Neural progenitor cell (in vitro differentiated cells): ENCODE measurements around the gene DTX1. TPM values are rescaled to one million over a fixed set of nuclear protein-coding genes. Genes with fewer than 3 reads are reported as not detected.

Experiments
- DNase-seq: peaks from one replicate; pipeline ENCODE4 v3.0.0-alpha.2; 2016; ENCODE audit warnings: low spot score
- H2AFZ ChIP-seq: fragments of 200-600 bp; sonication (generic); replicated peaks from 2 replicates; pipeline ENCODE4 v1.6.1; 2016; ENCODE audit warnings: antibody characterized with exemption
- H3F3A ChIP-seq: fragments of 200-600 bp; sonication (generic); 2 replicates; pipeline ENCODE4 v1.6.1; 2016; ENCODE audit warnings: antibody characterized with exemption, low read depth
- H3K27ac ChIP-seq: fragments of 200-600 bp; sonication (generic); 2 replicates; pipeline ENCODE4 v1.5.1; 2016; ENCODE audit warnings: mild to moderate bottlenecking
- H3K27me3 ChIP-seq: fragments of 200-600 bp; sonication (generic); 2 replicates; pipeline ENCODE4 v1.6.1; 2016; ENCODE audit warnings: mild to moderate bottlenecking, moderate library complexity
- H3K36me3 ChIP-seq: fragments of 200-600 bp; sonication (generic); 2 replicates; pipeline ENCODE4 v1.5.1; 2016
- H3K4me1 ChIP-seq: fragments of 200-600 bp; sonication (generic); 2 replicates; pipeline ENCODE4 v1.6.1; 2016; ENCODE audit warnings: mixed run types
- H3K4me2 ChIP-seq: fragments of 200-600 bp; sonication (generic); 2 replicates; pipeline ENCODE4 v1.6.1; 2016
- H3K4me3 ChIP-seq: fragments of 200-600 bp; sonication (generic); 2 replicates; pipeline ENCODE4 v1.5.1; 2016
- H3K79me2 ChIP-seq: fragments of 200-600 bp; sonication (generic); 2 replicates; pipeline ENCODE4 v1.6.1; 2016; ENCODE audit warnings: low read depth
- H3K9ac ChIP-seq: fragments of 200-600 bp; sonication (generic); 2 replicates; pipeline ENCODE4 v1.6.1; 2016
- H3K9me3 ChIP-seq: fragments of 200-600 bp; sonication (generic); 2 replicates; pipeline ENCODE4 v1.5.1; 2016; ENCODE audit warnings: low read depth
- H4K20me1 ChIP-seq: fragments of 200-600 bp; sonication (generic); 2 replicates; pipeline ENCODE4 v1.6.1; 2016; ENCODE audit warnings: low read depth
- H3K27ac Mint-ChIP-seq: 3 replicates; pipeline ENCODE4 v1.8.0; 2021; ENCODE audit warnings: mixed read lengths
- H3K27me3 Mint-ChIP-seq: 2 replicates; pipeline ENCODE4 v1.8.0; 2022; ENCODE audit warnings: low read depth, mild to moderate bottlenecking, inconsistent platforms, moderate library complexity, mixed read lengths; ENCODE audit not compliant: insufficient read depth
- H3K36me3 Mint-ChIP-seq: 3 replicates; pipeline ENCODE4 v1.8.0; 2021; ENCODE audit warnings: mixed read lengths
- H3K4me1 Mint-ChIP-seq: 3 replicates; pipeline ENCODE4 v1.8.0; 2021; ENCODE audit warnings: mixed read lengths
- H3K4me3 Mint-ChIP-seq: 3 replicates; pipeline ENCODE4 v1.8.0; 2021; ENCODE audit warnings: mild to moderate bottlenecking, moderate library complexity, mixed read lengths
- H3K9me3 Mint-ChIP-seq: 3 replicates; pipeline ENCODE4 v1.8.0; 2020; ENCODE audit warnings: mixed read lengths
- EZH2 ChIP-seq: fragments of 200-600 bp; sonication (generic); IDR thresholded peaks from 2 replicates; pipeline ENCODE4 v1.6.1; 2017; ENCODE audit warnings: antibody characterized with exemption, mild to moderate bottlenecking, moderate library complexity
- EZH2phosphoT487 ChIP-seq: fragments of 200-600 bp; sonication (generic); IDR thresholded peaks from 2 replicates; pipeline ENCODE4 v1.6.1; 2017; ENCODE audit warnings: antibody characterized with exemption
- total RNA-seq: library from RNA; depleted of rRNA; stranded (reverse); fragments of >200 nt; gene quantifications from 2 replicates; pipeline ENCODE4 v1.2.3, GENCODE V29; 2015; ENCODE audit warnings: low replicate concordance
- TF ChIP-seq, protein P1 (sequence below): fragments of 200-600 bp; sonication (generic); IDR thresholded peaks from 2 replicates; pipeline ENCODE4 v1.5.1; 2017; ENCODE audit warnings: antibody characterized with exemption, mild to moderate bottlenecking

DTX1 gene
- total RNA-seq, 1 donor from 2014 or later: 0.49 TPM

DNA sequence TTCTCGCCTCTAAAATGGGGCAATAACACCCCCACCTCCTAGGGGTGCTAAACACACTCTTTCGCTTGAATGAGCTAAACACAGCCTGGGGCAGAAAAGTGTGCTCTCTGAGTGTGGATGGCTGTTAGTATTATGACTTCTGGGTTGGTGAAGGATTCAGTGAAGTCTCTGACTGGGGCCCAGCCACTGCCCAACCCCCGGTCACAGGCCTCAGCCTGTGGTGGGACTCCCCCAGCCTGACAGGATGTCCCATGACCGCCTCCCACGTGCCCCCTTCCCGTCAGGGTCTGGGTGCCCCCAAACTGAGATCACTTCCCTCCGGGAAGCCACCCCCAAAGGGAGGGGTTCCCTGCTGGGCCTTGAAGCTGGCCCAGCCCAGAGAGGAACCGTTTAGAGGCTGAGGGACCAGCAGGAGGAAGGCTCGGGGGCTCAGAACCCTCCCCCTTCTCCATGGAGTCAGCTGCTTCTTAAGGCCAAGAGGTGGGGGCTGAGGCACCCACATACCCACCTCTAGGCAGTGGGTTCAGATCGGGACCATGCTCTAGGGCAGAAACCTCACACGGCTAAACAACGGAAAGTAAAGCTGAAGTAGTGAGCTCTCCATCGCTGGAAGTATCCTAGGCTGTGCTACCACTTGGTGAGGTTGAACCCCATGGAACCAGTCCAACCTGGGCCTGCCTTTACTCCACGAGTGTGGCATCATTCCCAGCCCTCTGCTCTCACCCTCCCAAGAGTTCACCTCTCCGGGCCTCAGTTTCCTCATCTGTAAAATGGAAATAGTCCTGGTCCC, 13.8 kb downstream of the DTX1 start:
- Mint-ChIP-seq H3K27me3 (peaks cover 9% of the 10 kb centered on the region), H3K4me1 (peaks cover 15% of the 10 kb centered on the region), H3K4me3 (no peak overlapping the region), H3K36me3 (no peaks in the 10 kb centered on the region), H3K27ac (no peak overlapping the region), H3K9me3 (no peaks in the 10 kb centered on the region)
- Histone ChIP-seq H2AFZ (no peak overlapping the region), H3K27ac (no peak overlapping the region), H3K9ac (no peak overlapping the region), H3K36me3 (no peaks in the 10 kb centered on the region), H3F3A (no peaks in the 10 kb centered on the region), H3K4me1 (peaks cover 8% of the 10 kb centered on the region), H3K79me2 (no peaks in the 10 kb centered on the region), H3K4me3 (no peak overlapping the region), H4K20me1 (peaks cover 46% of the 10 kb centered on the region), H3K9me3 (no peaks in the 10 kb centered on the region), H3K4me2 (no peak overlapping the region), H3K27me3 (peaks cover 11% of the 10 kb centered on the region)
- DNase-seq: no peak
- TF ChIP-seq, protein P1, sequence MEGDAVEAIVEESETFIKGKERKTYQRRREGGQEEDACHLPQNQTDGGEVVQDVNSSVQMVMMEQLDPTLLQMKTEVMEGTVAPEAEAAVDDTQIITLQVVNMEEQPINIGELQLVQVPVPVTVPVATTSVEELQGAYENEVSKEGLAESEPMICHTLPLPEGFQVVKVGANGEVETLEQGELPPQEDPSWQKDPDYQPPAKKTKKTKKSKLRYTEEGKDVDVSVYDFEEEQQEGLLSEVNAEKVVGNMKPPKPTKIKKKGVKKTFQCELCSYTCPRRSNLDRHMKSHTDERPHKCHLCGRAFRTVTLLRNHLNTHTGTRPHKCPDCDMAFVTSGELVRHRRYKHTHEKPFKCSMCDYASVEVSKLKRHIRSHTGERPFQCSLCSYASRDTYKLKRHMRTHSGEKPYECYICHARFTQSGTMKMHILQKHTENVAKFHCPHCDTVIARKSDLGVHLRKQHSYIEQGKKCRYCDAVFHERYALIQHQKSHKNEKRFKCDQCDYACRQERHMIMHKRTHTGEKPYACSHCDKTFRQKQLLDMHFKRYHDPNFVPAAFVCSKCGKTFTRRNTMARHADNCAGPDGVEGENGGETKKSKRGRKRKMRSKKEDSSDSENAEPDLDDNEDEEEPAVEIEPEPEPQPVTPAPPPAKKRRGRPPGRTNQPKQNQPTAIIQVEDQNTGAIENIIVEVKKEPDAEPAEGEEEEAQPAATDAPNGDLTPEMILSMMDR: no peak
- TF ChIP-seq EZH2phosphoT487 (no peak), EZH2 (no peak)

DNA sequence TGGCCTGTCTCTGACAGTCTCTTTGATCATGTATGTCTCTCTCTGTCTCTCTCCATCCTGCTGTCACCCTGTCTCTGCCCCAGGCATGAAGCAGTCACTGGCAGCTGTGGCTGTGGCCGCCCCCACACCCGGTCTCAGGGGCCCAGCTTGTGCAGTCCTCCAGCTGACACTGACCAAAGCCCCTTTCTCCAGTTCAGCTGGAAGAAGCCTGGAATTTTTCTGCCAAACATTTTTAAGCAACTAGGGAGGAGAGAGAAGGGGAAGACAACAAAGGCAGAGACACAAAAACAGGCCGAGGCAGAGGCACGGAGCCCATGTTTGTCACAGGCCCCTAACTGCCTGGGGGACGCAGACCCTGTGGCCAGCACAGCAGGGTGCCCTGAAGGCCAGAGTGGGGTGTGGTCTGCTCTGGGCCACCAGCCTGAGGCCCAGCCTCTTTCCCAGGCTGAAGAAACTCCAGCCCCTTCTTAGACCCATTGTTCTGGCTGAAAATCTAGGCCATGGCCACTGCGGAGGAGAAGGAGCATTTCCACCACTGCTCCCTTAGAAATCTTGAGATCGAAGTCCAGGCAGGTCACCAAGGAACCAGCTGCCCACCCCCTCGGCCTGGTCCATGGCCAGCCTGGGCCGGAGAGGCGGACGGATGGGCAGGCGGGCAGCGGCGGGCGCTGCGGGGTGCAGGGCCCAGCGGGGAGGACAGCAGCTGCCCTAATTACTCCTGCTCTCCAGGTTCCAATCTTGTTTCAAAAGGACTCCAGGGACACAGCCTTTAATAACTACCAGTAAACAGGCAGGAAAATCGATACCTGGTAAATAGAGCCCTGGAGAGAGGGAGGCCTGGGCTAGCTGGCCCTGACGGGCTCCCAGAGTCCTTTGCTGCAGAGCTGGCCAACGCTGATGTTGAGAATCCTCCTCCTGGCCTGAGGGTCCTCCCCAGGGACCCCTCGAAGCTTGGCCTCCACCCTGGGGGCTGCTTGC, 14.9 kb downstream of the DTX1 start:
- H3K27ac Mint-ChIP-seq: peak overlapping the region; percentile 22

DNA sequence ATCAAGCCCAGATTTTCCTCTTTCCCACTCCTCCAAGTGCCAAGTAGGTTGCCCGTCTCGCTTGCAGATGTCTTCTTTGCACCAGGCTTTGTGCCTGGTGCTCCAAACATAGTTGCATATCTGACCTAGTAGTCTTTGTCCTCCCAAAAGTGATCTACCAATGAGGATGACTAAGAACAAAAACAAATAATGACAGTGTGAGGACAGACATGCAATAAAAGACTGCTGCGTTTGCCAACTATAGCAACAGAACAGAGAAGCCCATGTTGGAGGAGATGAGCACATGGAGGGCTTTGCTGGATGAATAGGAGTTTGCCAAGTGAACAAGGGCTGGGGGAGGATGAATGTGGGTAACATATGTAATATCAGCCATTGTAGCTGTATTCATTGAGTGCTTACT, 15.6 kb downstream of the DTX1 start:
- H3K4me3 ChIP-seq: no peak overlapping the region
- H3K9ac ChIP-seq: no peak overlapping the region
- H3K4me1 ChIP-seq: peaks cover 8% of the 10 kb centered on the region
- H3K27me3 ChIP-seq: peaks cover 29% of the 10 kb centered on the region
- Mint-ChIP-seq H3K27me3 (peaks cover 24% of the 10 kb centered on the region), H3K9me3 (no peaks in the 10 kb centered on the region), H3K36me3 (no peaks in the 10 kb centered on the region), H3K4me1 (peaks cover 24% of the 10 kb centered on the region), H3K4me3 (no peak overlapping the region), H3K27ac (peak overlapping the region; percentile 22)
- no peak overlapping the region for H3K4me2 ChIP-seq
- H3K79me2 ChIP-seq: no peaks in the 10 kb centered on the region
- no peaks in the 10 kb centered on the region for H3K9me3 ChIP-seq
- H3F3A ChIP-seq: no peaks in the 10 kb centered on the region
- no peak overlapping the region for H3K27ac ChIP-seq
- H3K36me3 ChIP-seq: no peaks in the 10 kb centered on the region
- no peak for TF ChIP-seq EZH2
- TF ChIP-seq, protein P1: no peak
- no peak for TF ChIP-seq EZH2phosphoT487
- H2AFZ ChIP-seq: no peak overlapping the region
- H4K20me1 ChIP-seq: peaks cover 43% of the 10 kb centered on the region
- DNase-seq: no peak

More for the DNA sequence above, 14.9 kb downstream of the DTX1 start:
- DNase-seq: peak; percentile 18
- H4K20me1 ChIP-seq: peaks cover 45% of the 10 kb centered on the region
- no peak overlapping the region for H2AFZ ChIP-seq
- peaks cover 19% of the 10 kb centered on the region for H3K4me1 Mint-ChIP-seq
- H3K36me3 ChIP-seq: no peaks in the 10 kb centered on the region
- no peak overlapping the region for H3K4me3 Mint-ChIP-seq
- no peak for TF ChIP-seq EZH2
- no peak overlapping the region for H3K4me2 ChIP-seq
- H3K9me3 ChIP-seq: no peaks in the 10 kb centered on the region
- H3K9ac ChIP-seq: no peak overlapping the region
- H3K4me1 ChIP-seq: peaks cover 8% of the 10 kb centered on the region
- H3K9me3 Mint-ChIP-seq: no peaks in the 10 kb centered on the region
- no peak overlapping the region for H3K4me3 ChIP-seq
- H3K27me3 ChIP-seq: peaks cover 22% of the 10 kb centered on the region
- no peaks in the 10 kb centered on the region for H3F3A ChIP-seq
- no peaks in the 10 kb centered on the region for H3K36me3 Mint-ChIP-seq
- H3K79me2 ChIP-seq: no peaks in the 10 kb centered on the region
- no peak overlapping the region for H3K27ac ChIP-seq
- H3K27me3 Mint-ChIP-seq: peaks cover 19% of the 10 kb centered on the region
